ENCODE results near the gene ATN1.
A peak's percentile ranks its signal among the peaks of the same experiment; 100 is the strongest.
"Not testable (repeated sequence)": the region's sequence is repeated elsewhere in the genome, so short reads cannot be mapped to it uniquely, and the experiment has no call there.

Gene ATN1, protein sequence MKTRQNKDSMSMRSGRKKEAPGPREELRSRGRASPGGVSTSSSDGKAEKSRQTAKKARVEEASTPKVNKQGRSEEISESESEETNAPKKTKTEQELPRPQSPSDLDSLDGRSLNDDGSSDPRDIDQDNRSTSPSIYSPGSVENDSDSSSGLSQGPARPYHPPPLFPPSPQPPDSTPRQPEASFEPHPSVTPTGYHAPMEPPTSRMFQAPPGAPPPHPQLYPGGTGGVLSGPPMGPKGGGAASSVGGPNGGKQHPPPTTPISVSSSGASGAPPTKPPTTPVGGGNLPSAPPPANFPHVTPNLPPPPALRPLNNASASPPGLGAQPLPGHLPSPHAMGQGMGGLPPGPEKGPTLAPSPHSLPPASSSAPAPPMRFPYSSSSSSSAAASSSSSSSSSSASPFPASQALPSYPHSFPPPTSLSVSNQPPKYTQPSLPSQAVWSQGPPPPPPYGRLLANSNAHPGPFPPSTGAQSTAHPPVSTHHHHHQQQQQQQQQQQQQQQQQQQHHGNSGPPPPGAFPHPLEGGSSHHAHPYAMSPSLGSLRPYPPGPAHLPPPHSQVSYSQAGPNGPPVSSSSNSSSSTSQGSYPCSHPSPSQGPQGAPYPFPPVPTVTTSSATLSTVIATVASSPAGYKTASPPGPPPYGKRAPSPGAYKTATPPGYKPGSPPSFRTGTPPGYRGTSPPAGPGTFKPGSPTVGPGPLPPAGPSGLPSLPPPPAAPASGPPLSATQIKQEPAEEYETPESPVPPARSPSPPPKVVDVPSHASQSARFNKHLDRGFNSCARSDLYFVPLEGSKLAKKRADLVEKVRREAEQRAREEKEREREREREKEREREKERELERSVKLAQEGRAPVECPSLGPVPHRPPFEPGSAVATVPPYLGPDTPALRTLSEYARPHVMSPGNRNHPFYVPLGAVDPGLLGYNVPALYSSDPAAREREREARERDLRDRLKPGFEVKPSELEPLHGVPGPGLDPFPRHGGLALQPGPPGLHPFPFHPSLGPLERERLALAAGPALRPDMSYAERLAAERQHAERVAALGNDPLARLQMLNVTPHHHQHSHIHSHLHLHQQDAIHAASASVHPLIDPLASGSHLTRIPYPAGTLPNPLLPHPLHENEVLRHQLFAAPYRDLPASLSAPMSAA (N-terminal part only)

DNA sequence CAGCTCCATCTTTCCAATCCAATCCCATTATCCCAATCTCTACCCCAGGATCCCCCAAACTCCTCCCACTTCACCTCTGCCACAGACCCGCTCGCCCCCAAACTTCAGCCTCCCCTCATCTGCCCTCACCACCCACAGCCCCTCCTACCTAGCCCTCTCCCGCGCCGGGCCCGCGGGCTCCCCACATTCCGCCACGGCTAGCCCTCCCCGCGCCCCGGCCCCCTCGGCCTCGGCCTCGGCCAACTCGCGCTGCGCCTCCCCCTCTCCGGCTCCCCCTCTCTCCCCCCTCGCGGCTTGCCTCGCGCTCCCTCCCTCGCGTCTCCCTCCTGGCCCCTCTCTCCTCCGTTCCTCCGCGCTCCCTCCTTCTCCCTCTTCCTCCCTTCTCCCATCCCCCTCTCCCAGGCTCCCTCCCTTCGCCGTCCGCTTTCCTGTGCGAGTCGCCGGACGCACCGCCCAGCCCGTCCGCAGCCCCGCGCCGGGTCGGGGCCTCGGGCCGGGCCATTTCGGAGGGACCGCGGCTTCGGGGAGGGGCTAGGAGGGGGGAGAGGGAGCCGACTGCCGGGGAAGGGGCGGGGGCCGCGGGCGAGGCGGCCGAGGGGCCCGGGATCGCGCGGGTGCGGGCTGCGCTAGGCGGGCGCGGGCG, at the start of gene ATN1:
Gene ATN1 (plus strand): TSS at position 581 of the 643 bp plus-strand sequence. CDS start 6,043 bp downstream, outside the sequence.
- peak; percentile 62 for DNase-seq

DNA sequence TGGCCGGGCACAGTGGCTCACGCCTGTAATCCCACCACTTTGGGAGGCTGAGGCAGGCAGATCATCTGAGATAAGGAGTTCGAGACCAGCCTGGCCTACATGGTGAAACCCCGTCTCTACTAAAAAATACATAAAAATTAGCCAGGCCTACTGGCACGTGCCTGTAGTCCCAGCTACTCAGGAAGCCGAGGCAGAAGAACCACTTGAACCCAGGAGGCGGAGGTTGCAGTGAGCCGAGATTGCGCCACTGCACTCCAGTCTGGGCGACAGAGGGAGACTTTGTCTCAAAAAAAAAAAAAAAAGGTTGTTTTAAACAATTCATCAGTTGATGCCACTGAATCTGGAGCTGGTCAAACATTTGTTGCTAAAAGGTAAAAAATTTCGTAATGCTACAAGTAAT, 47.9 kb upstream of the ATN1 start:
- not testable (repeated sequence) for DNase-seq

DNA sequence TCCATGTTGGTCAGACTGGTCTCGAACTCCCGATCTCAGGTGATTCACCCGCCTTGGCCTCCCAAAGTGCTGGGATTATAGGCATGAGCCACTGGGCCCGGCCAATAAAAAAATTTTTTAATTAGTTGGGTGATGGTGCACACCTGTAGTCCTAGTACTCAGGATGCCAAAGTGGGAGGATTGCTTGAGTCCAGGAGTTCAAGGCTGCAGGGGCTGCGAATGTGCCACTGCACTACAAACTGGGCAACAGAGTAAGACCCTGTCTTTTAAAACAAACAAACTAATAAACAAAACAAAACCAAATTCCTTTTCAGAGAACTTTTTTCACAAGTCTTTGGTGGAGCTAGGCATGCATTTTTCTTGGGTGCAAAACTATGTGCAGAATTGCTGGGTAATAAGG, 44.5 kb upstream of the ATN1 start:
- no peak for DNase-seq

DNA sequence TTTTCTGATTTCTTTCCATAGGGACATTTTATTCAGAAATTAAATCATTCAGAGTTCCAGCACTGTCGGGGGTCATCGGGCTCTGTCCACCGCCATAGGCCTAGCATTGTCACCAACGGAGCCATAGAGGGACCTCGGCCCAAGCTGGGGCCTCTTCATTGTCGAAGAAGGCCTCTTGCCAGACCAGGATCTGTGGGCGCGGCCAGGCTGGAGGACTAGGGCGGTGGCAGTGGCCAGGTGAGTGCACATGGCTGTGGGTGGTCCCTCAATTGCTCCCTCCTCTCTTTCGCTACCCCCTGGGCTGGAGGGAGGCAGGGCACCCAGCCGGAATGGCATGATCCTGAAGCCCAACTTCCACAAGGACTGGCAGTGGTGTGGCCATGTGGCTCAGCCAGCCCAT, 44.1 kb upstream of the ATN1 start:
- DNase-seq: no peak

DNA sequence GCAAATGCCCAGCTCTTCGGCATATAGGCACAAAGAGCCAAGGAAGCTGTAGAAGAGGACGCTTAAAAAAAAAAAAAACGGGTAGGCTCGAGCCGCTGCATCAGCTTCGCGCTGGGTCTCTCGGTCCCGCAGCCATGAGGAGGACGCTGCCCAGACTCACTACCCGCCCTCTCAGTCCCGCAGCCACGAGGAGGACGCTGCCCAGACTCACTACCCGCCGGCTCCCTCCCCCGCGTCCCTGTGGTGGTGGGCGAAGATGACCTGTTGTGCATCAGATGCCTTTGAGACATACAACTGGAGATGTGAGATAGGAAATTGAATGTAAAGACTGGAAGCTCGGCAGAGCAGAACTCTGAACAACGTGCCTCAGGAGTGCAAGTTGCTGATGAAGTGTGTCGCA, 43.2 kb upstream of the ATN1 start:
- no peak for DNase-seq

DNA sequence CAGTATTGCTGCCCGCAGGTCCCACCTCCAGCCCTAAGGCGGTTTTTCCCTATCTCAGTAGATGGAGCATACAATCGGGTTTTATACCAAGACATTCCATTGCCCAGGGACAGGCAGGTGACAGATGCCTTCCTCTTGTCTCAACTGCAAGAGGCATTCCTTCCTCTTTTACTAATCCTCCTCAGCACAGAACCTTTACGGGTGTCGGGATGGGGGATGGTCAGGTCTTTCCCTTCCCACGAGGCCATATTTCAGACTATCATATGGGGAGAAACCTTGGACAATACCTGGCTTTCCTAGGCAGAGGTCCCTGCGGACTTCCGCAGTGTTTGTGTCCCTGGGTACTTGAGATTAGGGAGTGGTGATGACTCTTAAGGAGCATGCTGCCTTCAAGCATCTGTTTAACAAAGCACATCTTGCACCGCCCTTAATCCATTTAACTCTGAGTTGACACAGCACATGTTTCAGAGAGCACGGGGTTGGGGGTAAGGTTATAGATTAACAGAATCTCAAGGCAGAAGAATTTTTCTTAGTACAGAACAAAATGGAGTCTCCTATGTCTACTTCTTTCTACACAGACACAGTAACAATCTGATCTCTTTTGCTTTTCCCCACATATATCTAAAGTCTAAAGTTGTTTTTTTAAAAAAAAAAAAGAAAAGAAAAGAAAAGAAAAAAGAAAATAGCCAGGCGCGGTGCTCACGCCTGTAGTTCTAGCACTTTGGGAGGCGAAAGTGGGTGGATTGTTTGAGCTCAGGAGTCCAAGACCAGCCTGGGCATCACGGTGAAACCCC, 41.4 kb upstream of the ATN1 start:
- DNase-seq: not testable (repeated sequence)

DNA sequence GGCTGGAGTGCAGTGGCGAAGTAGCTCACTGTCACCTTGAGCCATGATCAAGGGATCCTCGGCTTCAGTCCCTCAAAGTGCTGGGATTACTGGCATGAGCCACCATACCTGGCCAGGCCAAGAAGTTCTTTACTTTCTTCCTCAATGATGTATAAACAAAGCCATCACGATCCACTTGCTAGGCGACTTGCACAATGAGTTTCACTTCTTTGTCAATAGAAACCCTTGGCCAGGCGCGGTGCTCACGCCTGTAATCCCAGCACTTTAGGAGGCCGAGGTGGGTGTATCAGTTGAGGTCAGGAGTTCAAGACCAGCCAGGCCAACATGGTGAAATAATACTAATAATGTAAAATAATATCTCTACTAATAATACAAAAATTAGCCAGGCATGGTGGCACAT, 40.3 kb upstream of the ATN1 start:
- DNase-seq: no peak

DNA sequence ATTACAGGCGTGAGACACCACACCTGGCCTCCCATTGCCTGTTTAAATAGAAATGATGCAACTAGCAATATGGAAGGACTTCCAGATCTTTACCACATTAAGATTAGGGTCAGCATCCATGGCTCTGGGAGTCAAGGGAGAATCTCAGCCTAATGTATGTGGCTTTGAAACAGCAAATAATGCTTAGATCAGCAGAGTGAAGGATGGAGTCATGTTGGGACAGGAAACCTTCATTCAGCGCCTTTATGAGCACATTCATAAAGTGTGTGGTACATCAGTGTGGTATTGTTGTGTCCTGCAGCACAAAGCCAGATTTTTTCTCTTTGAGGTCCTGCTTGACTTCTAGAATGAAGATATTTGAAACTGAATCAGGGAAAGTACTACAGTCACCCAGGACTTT, 39.4 kb upstream of the ATN1 start:
- DNase-seq: no peak

DNA sequence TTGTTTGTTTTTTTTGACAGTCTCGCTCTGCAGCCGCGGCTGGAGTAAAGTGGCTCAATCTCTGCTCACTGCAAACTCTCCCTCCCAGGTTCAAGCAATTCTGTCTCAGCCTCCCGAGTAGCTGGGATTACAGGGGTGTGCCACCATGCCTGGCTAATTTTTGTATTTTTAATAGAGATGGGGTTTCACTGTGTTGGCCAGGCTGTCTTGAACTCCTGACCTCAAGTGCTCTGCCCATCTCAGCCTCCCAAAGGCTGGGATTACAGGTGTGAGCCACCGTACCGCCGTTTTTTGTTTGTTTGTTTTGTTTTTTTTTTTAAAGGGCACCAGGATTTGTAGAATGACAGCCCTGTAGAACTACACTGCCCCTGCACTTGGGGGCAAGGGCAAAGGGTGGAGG, 39.0 kb upstream of the ATN1 start:
- DNase-seq: not testable (repeated sequence)

DNA sequence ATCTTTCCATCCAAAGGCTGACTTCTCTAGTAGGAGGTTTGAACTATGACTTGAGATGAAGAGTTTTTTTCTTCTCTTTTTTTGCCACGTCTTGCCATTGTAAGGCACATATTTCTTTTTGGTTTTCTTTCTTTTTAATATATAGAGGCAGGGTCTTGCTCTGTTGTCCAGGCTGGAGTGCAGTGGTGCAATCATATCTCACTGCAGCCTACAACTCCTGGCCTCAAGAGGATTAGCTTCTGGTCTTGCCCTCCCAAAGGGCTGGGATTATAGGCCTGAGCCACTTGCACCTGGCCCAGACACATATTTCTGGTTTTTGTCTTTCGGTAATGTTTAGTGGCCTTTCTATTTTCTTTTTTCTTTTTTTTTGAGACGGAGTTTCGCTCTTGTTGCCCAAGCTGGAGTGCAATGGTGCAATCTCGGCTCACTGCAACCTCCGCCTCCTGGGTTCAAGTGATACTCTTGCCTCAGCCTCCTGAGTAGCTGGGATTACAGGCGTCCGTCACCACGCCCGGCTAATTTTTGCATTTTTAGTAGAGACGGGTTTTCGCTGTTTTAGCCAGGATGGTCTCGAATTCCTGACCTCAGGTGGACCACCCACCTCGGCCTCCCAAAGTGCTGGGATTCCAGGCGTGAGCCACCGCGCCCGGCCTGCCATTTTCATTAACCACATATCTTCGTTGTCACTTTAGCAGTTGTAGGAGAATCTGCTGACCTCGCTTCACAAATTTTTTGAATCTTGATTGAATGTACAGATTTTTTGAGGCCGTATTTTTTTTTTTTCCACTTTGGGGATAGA, 37.8 kb upstream of the ATN1 start:
- DNase-seq: not testable (repeated sequence)

DNA sequence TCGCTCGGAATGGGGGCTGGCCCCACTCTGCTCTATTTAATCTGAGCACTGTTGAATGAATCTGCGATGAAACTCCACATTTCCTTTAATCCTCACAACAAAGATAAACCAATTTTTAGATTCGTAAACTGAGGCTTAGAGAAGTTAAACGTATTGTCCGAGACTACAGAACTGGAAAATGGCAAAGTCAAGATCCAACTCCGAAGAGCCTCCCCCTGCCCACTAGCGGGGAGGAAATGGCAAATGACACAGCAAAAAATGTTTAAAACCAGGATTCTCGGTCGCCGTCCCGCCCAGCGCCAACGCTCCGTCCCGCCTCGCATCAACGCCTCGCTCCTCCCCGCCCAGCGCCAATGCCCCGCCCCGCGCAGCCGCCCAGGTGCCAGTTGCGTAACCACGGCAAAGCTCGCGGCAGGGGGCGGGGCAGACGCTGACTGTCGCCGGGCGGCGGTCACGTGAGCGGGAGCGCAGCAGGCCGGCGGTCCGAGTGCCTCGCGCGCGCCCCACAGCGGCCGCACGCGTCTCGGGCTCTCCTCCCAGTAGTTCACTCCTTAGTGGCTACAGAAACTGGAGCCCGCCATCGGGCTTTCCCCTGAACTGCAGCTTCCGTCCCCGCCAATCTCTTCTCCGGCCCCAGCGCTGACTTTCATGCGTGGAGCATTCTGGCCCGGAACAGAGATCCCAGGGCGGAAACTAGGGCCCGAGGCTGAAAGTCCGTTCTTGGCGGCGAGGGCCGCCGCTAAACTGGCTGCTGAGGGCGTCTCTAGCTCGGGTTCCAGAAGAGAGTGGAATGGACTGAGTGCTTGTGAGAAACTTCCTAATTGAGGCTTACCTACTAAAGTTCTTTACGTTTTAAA, 36.7 kb upstream of the ATN1 start:
- peak; percentile 89 for DNase-seq

DNA sequence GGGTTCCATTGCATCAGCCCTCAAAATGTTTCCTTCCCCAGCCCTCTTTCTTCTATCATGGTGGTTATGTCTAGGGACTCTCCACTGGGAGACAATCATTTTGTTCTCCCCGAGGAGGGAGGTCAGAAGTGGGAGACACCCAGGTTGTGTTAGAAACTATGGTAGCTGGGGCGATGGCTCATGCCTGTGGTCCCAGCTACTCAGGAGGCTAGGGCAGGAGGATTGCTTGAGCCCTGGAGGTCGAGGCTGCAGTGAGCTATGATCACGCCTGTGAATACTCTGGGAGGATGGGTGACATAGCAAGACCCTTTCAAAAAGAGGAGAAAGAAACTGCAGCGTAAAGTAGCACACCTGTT, 36.1 kb upstream of the ATN1 start:
- no peak for DNase-seq

DNA sequence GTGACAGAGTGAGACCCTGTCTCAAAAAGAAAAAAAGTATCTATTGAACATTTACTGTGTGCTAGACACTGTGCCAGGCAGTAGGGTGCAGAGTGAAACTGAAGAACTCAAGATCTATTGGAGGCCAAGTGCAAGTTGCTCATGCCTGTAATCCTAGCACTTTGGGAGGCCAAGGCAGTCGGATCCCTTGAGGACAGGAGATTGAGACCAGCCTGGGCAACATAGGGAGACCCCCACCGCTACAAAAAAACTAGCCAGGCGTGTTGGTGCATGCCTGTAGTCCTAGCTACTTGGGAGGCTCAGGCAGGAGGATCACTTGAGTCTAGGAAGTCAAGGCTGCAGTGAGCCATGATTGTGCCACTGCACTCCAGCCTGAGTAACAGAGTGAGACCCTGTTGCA, 35.1 kb upstream of the ATN1 start:
- DNase-seq: not testable (repeated sequence)

DNA sequence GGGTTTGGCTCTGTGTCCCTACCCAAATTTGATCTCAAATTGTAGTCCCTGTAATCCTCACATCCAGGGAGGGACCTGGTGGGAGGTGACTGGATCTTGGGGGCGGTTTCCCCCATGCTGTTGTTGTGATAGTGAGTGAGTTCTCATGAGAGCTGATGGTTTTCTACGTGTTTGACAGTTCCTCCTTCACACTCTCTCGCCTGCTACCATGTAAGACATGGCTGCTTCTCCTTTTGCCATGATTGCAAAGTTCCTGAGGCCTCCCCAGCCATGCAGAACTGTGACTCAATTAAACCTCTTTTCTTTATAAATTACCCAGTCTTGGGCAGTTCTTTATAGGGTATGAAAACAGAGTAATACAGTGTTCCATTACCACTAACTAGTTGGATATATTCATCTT, 33.4 kb upstream of the ATN1 start:
- no peak for DNase-seq

DNA sequence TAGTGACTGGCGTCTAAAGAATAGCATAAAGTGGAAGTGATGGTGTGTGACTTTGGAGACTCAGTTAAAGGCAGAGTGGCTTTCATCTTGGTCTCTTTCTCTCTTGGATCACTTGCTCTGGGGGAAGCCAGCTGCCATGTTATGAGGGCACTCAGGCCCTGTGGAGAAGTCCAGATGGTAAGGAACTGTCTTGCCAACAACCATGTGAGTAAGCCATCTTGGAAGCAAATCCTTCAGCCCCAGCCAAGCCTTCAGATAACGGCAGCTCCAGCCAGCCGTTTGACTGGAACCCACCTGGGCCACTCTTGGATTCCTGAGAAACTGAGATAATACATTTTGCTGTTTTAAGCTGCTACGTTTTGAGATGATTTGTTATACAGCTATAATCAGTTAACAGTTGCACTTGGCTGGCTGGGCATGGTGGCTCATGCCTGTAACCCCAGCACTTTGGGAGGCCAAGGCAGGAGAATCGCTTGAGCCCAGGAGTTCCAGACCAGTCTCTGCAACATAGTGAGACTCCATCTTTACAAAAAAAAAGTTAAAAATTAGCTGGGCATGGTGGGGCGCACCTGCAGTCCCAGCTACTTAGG, 30.8 kb upstream of the ATN1 start:
- DNase-seq: no peak

DNA sequence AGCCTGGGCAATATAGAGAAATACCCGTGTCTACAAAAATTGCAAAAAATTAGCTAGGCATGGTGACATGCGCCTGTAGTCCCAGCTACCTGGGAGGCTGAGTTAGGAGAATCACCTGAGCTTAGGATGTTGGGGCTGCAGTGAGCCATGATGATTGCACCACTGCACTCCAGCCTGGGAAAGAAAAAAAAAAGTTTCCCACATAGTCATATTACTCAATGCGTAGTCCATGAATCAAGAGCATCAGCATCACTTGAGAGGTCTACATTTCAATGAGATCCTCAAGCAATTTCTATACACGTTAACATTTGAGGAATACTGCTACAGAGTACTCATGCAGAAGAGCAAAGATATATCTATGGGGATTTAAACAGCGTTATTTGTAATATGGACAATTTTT, 28.3 kb upstream of the ATN1 start:
- DNase-seq: no peak

DNA sequence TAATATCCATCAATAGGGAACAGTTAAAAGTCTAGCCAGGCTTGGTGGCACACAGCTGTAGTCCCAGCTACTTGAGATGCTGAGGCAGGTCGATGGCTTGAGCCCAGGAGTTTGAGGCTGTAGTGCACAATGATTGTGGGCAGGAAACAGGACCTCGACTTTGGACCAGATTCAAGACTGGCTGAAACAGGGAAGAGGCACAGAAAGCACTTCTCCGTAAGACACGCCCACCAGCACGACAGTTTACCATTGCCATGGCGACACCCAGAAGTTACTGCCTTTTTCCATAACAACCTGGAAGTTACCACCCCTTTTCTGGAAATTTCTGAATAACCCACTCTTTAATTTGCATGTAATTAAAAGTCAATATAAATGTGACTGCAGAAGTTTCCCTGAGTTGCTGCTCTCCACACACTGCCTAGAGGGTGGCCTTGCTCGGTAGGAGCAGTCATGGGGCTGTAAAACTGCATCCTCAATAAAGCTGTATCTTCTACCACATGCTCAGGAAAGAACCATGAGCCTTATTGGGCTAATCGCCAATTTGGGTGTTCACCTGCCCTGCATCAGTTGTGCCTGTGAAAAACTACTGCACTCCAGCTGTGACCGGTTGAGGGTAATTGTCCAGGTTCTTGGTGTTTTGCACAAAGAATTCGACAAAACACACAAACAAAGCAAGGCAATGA, 27.8 kb upstream of the ATN1 start:
- no peak for DNase-seq

DNA sequence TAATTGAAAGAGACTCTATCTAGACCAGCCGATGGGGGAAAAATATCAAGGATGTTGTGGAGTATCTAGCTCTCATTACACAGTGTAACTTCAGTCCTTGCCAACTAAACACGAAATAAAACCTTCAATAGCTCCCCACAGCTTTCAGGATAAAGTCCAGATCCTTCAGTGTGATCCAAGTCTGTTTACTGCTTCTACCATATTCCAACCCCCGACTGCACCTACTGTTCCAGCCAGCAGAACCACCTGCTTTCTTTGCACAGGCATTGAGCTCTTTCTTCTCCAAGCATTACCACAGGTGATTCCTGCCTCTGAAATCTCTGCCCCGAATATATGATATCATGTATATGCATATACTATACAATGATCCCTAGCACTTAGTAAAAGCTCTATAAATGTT, 25.3 kb upstream of the ATN1 start:
- DNase-seq: no peak

DNA sequence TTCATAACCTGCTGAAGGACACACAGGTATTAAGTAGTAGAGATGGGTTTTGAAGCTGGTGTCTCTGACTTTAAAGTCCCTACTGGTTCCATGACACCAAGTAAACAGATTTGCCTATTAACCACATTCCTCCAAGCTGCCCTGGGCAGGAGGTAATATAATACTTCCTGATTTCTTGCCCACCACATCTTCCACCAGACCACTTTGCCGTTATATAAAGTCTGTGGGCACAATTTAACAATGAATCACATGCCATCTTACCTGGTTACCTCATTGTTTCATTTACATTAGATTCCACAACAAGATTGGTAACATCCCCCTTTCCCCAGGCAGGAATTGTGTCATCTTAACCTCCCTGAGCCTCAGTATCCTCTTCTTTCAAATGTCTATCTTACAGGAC, 24.0 kb upstream of the ATN1 start:
- DNase-seq: no peak

Measured in NCI-H526 treated with DMSO at 0.1 percent for 48 hours (cell line).